HFF-Myc (cell line): ENCODE measurements around the gene DCAF5.

Experiments
- DNase-seq: peaks from one replicate; pipeline ENCODE4 v3.0.0-alpha.2; 2011; ENCODE audit warnings: low read depth; ENCODE audit errors: extremely low read depth
- H3K4me3 ChIP-seq: replicated peaks from 2 replicates; pipeline ENCODE4 v1.5.1; 2011; ENCODE audit warnings: low read depth, mild to moderate bottlenecking, control low read depth, low read length
- TF ChIP-seq, protein P1 (sequence below): IDR thresholded peaks from 2 replicates; pipeline ENCODE4 v1.5.1; 2012; ENCODE audit warnings: mild to moderate bottlenecking, low read depth, low read length, control low read depth; ENCODE audit errors: missing control alignments

The DCAF5 gene

DNA sequence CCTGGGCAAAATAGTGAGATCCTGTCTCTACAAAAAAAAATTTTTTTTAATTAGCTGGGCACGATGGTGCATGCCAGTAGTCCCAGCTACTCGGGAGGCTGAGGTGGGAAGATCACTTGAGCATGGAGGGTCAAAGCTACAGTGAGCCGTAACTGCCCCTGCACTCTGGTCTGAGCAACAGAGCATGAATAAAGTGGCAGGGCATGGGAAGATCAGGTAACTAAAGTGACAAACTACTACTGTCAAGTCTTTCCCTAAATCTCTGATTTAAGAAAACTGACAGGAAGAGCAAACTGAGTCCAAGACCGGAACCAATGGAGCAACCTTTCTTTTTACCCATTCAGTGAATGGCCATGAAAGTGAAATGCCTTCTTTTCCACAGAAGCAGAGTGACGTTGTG is 10.8 kb downstream of the DCAF5 start:
- TF ChIP-seq, protein P1, sequence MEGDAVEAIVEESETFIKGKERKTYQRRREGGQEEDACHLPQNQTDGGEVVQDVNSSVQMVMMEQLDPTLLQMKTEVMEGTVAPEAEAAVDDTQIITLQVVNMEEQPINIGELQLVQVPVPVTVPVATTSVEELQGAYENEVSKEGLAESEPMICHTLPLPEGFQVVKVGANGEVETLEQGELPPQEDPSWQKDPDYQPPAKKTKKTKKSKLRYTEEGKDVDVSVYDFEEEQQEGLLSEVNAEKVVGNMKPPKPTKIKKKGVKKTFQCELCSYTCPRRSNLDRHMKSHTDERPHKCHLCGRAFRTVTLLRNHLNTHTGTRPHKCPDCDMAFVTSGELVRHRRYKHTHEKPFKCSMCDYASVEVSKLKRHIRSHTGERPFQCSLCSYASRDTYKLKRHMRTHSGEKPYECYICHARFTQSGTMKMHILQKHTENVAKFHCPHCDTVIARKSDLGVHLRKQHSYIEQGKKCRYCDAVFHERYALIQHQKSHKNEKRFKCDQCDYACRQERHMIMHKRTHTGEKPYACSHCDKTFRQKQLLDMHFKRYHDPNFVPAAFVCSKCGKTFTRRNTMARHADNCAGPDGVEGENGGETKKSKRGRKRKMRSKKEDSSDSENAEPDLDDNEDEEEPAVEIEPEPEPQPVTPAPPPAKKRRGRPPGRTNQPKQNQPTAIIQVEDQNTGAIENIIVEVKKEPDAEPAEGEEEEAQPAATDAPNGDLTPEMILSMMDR = no peak
- H3K4me3 ChIP-seq = no peak overlapping the region
- DNase-seq = no peak

DNA sequence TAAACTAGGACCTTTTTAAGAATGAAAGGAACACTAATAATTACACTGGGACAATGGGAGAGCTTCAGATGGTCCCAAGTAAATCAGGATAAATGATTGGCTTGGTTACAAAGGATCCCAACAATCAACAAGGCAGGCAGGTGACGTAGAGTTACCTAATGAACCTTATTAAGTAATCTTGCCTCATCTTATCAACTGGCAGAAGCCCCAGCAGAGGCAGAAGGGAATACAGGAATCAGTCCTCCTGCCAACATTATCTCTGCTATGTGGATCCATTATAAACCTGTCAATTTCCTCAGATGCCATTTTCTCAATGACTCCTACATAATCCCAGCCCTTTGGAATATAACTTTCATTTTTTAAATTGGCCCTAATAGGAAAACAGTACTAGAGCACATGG is 11.4 kb downstream of the DCAF5 start:
- TF ChIP-seq, protein P1 = no peak
- DNase-seq = no peak
- no peak overlapping the region for H3K4me3 ChIP-seq

DNA sequence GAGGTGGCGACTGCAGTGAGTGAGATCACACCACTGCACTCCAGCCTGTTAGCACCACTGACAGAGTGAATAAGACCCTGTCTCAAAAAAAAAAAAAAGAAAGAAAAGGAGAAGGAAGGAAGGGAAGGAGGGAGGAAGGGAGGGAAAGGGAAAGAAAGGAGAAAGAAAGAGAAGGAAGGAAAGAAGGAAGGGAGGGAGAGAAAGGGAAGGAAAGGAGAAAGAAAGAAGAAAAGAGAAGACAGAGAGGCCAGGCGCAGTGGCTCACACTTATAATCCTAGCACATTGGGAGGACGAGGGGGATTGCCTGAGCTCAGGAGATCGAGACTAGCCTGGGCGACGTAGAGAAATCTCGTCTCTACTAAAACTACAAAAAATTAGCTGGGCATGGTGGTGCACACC is 13.2 kb downstream of the DCAF5 start:
- H3K4me3 ChIP-seq = no peak overlapping the region
- TF ChIP-seq, protein P1 = no peak
- DNase-seq = no peak

DNA sequence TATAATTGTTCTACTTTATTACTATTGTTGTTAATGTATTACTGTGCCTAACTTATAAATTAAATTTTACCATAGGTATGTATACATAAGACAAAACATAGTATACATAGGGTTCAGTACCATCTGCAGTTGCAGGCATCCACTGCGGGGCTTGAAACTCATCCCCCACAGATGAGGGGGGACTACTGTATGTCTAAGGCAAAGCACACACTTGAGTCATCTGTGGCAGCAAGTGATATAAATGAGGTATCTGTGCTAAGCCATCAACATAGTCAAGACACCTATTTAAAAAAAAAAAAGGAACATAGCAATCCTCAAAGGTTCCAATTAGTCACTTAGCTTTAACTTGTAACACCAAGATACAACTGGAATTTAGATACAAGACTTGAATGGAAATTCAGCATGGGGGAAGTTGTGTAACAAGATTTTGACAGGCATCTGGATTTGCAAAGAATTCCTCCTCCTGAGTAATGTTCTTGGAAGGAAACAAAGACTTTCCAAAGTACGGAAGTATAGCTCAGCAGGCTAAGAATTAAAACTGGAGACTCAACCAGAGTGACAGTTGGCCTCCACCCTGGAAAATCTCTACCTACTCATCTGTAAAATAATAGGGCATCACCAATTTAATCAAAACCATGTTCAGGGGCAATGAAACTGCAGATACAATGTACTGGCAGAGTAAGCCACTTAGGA is 14.9 kb downstream of the DCAF5 start:
- DNase-seq = no peak
- H3K4me3 ChIP-seq = no peak overlapping the region
- TF ChIP-seq, protein P1 = no peak

DNA sequence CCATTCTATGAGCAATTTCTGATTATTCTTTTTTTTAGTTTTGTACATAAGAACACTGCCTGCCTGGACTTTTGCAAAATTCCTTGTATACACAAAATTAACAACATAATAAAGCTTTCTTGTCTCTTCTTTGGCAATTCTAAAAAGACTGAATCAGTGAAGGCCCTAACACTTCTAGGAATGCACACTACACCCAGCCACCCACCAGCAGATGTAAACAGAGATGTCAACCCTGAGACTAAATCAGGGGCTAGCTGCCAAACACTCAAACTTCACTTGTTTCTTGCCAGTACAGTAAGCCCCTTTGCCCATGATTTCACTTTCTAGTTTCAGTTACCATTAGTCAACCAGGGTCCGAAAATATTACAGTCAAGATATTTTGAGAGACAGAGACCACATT is 15.5 kb downstream of the DCAF5 start:
- H3K4me3 ChIP-seq = no peak overlapping the region
- no peak for DNase-seq
- TF ChIP-seq, protein P1 = no peak

DNA sequence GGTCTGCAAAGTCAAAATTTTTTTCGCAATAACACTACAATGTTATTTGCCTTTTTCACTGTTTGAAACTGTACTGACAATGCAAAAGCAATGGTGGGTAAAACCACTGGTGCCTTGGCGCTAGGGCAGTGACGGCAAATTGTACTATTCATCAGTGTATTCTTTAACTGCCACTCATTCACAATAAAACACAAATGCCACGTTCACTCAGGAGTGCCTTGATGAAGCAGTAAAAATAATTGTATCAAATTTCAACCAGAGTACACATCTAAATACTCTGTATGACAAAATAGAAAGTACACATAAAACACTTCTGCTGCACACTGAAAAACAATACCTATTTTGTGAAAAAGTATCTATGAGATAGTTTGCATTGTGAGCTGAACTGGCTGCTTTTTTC is 17.8 kb downstream of the DCAF5 start:
- no peak overlapping the region for H3K4me3 ChIP-seq
- TF ChIP-seq, protein P1 = no peak
- no peak for DNase-seq
